Measurements from ENCODE around the gene FAM110A.
"Not testable (repeated sequence)": the region's sequence is repeated elsewhere in the genome, so short reads cannot be mapped to it uniquely, and the experiment has no call there.

Gene FAM110A

GRCh38 chr20:833450-834150 is at the start of gene FAM110A:
FAM110A (plus strand) TSS chr20:833715; CDS start chr20:844805, 11,090 bp downstream.
- peak; percentile 90 for DNase-seq

- no peak for DNase-seq
Observed at GRCh38 chr20:787825-788224, 45.7 kb upstream of the FAM110A start.

GRCh38 chr20:791056-791455 is 42.5 kb upstream of the FAM110A start:
- DNase-seq = no peak

- DNase-seq = no peak
Observed at GRCh38 chr20:792248-792647, 41.3 kb upstream of the FAM110A start.

- no peak for DNase-seq
Observed at GRCh38 chr20:796921-797320, 36.6 kb upstream of the FAM110A start.

GRCh38 chr20:798746-799145 is 34.8 kb upstream of the FAM110A start:
- not testable (repeated sequence) for DNase-seq

- DNase-seq = not testable (repeated sequence)
Observed at GRCh38 chr20:800026-800425, 33.5 kb upstream of the FAM110A start.

GRCh38 chr20:801678-802077 is 31.8 kb upstream of the FAM110A start:
- no peak for DNase-seq

- no peak for DNase-seq
Observed at GRCh38 chr20:805713-806112, 27.8 kb upstream of the FAM110A start.

- DNase-seq = not testable (repeated sequence)
Observed at GRCh38 chr20:811776-812434, 21.6 kb upstream of the FAM110A start.

GRCh38 chr20:812435-812814 is 21.1 kb upstream of the FAM110A start:
- DNase-seq = not testable (repeated sequence)

GRCh38 chr20:813390-813789 is 20.1 kb upstream of the FAM110A start:
- DNase-seq = no peak

- DNase-seq = no peak
Observed at GRCh38 chr20:815226-815625, 18.3 kb upstream of the FAM110A start.

- DNase-seq = peak; percentile 20
Observed at GRCh38 chr20:815914-816606, 17.5 kb upstream of the FAM110A start.

- DNase-seq = no peak
Observed at GRCh38 chr20:818001-818664, 15.4 kb upstream of the FAM110A start.

- no peak for DNase-seq
Observed at GRCh38 chr20:819680-820322, 13.7 kb upstream of the FAM110A start.

GRCh38 chr20:820323-820953 is 13.1 kb upstream of the FAM110A start:
- no peak for DNase-seq

GRCh38 chr20:821046-821730 is 12.3 kb upstream of the FAM110A start:
- DNase-seq = no peak

- DNase-seq = no peak
Observed at GRCh38 chr20:821731-822065, 11.8 kb upstream of the FAM110A start.

GRCh38 chr20:822651-823573 is 10.6 kb upstream of the FAM110A start:
- no peak for DNase-seq

- DNase-seq = no peak
Observed at GRCh38 chr20:823574-823902, 10.0 kb upstream of the FAM110A start.
